Raji (cell line): ENCODE measurements around the gene LRRC37A.
"Not testable (repeated sequence)": the region's sequence is repeated elsewhere in the genome, so short reads cannot be mapped to it uniquely, and the experiment has no call there.

Source experiments
- POLR2A ChIP-seq: IDR thresholded peaks from 2 replicates; pipeline ENCODE4 v1.6.1; 2011; ENCODE audit warnings: low read depth, low read length, control low read depth; ENCODE audit not compliant: insufficient read depth

The LRRC37A gene

DNA sequence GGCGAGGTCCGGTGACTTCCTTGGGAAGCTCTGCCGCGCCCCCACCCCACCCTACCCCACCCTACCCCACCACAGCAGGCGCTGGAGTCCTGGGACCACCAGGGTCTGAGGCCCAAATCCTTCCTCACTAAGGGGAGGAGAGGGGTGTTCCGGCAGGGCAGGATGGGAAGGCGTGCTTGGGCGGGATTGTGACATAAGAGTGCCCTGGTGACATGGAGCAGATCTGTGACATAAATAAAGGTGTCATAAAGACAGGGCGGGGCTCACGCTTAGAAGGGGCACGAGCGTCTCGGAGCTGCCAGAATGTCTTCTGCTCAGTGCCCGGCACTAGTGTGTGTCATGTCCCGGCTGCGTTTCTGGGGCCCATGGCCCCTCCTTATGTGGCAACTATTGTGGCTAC, at the start of gene LRRC37A:
Gene LRRC37A (plus strand): TSS at position 301 of the 400 bp plus-strand sequence. CDS start 3 bp downstream, at position 304.
- not testable (repeated sequence) for TF ChIP-seq POLR2A

DNA sequence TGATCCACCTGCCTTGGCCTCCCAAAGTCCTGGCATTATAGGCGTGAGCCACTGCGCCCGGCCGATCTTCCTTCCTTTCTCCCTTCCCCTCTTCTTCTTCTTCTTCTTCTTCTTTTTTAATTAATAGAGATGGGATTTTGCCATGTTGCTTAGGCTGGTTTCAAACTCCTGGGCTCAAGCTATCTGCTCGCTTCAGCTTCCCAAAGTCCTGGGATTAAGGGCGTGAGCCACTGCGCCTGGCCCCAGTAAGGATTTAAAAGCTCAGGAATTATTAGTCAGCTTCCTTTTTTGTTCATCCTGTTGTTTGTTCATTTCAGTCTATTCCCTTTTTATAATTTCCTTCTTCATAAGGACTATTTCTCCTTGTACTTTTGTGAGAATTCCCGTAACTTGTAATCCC, 32.7 kb upstream of the LRRC37A start:
- TF ChIP-seq POLR2A: no peak

DNA sequence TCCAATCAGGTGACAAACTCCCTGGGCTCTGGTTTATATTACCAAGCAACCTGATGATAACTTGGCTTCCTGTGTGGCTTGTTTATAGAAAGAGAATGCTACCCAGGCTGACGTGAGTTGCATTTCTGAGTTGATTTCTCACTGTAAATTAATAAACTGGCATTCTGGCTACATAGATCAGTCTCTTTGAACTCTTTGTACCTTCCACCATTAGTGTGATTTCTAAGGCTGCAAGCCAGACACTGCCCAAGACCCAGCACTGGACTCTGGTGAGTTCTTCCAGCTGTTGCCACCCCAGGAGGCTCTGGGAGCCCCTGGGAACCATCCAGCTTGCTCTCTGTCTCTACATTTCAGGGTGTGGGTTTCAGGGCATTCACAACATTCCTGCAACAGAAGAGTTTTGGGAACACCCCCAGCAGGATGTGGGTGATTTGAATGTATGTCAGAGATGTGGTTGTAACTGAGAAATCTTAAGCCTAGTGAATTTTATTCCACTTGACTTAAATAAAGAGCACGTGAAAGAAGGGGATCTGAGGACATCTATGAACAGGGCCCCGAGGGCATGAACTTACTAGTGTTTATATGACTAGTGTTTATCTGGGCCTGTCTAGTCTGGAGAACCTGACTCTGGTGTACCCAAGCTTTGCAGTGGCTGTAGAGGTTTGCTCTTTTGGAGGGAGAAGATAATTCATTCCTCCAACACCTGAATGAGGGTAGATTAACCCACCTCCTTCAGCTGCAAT, 30.3 kb upstream of the LRRC37A start:
- TF ChIP-seq POLR2A: no peak

DNA sequence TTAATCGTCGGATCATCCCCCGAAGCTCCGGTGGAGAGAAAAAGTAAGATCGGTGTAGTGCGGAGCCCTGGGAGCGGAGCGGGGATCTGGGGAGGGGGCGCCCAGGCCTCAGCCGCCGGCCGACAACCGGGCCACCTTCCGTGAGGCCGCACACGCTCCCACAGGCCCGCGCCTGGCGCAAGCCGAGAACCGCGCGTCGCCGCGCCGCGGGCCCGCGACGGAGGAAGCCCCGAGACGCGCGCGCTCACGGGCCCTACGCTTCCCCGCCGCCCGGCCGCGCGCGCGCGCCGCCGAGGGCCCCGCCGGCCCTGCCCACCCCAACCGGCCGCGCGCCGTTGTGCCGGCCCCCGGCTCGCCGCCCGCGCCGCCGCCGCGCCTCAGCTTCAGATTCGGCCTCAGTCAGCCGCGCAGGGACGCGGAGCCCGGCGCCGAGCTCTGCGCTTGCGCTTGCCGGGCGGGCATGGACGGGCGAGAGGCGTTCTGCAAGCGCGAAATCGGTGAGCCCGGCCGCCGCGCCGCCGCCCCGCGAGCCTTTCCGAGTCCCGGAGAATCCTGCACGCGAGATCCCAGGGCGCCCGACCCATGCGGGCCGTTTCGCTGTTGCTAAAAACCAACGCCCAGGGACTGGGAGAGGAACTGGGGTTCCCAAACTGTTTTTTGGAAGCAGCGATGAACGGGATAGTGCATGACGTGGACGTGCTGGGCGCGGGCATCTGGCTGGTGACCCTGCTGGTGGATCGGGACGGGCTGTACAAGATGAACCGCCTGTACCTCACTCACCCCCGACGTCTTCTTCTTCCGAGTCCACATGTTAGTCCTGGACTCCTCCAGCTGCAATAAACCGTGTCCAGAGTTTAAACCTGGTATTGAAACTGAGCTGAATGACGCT, 28.0 kb upstream of the LRRC37A start:
- peak; percentile 70 for TF ChIP-seq POLR2A

DNA sequence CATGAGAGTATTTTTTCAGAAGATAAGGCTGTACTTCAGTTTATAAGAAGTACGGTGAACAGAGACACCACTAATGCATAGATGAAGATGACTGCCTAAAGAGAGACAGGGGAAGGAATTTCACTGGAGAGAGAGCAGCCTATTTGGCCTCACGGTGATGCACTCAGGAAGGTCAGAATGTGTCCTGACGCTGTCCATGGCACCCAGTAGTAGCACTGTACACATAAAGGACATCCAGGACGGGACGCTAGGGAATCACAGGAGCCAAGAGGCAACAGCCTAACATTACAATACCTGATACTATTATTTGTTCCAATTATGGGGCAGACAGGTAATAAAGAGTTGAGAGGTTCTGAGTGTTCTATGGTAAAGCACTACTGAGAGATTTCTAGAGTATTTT, 24.9 kb upstream of the LRRC37A start:
- TF ChIP-seq POLR2A: no peak

DNA sequence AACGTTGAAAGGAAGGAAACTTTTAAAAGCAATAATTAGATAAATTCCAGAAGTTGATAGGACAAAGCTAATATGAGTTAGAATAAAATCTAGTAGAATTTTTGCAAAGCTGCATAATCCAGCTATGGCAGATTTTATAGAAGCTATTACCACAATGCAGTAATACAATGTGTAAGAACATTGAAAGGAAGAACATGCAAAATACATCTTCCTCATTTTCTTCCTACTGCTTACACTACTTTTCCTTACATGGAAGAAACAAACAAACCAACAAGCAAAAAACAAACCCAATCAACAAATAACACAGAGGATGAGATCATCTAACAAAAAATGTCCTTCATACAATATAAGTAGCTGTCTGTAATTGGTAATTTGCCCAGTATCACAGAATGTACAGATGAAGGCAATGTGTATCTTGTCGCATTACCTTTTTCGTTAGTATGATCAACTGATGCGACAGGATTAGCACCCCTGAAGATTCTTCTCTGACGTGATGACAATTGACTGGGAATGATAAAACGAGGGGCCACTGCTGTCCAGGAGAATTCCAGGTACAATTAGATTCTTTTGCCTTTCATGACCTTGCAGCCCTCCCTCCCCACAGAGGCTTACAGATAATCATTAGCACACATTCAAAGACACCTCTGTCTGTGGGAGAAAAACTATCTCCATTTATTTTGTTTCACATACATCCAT, 21.2 kb upstream of the LRRC37A start:
- no peak for TF ChIP-seq POLR2A

DNA sequence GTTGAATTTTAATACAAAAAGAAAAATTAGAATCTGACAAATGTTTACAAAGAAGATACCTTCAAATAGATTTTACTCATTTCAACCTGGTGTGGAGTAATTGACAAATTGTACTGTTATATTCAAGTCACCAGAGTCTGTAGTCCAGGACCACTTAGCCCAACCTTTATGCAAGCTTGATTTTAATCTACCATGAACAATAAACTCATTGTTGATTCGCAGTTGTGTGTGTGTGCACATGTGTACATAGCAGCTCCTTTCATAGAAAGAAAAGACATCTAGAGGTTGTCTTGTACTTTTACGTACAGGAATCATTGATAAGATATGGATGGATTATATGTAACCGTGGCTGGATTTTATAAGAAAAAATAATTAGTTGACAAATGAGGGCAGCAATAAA, 20.7 kb upstream of the LRRC37A start:
- TF ChIP-seq POLR2A: no peak

DNA sequence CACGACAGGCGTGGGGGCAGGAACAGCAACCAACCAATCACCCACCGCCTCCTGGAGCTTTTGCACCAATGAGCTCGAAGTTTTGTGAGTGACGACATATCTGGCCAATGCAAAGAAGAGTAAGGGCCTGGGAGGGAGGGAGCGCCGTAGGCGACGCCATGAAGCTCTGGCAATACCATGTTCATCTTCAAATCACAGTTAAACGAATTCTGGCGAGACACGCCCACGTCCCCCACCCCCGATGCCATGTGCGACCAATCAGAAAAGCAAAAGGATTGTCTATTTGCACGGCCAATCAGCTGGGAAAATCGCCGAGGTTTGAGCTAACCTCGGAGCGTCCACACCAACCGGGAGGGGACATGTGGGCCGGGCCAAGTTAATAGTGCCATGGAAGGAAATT, 66.8 kb downstream of the LRRC37A start, which contains the start of gene ARL17B:
Gene ARL17B (minus strand): TSS at position 12 of the 400 bp plus-strand sequence. CDS start 3,369 bp downstream, outside the sequence.
- not testable (repeated sequence) for TF ChIP-seq POLR2A
